HepG2 (cell line): ENCODE measurements around the gene SHLD1. TPM values are rescaled to one million over a fixed set of nuclear protein-coding genes. Genes with fewer than 3 reads are reported as not detected.

Source experiments
- ATAC-seq: fragments of 200-7000 bp; cut with Tn5 transposase; 3 replicates; pipeline ENCODE4 v1.9.1; 2020; ENCODE audit warnings: mild to moderate bottlenecking, moderate library complexity
- BruUV-seq: library from RNA; stranded (reverse); fragments of 400-500 nt; replicated peaks from 2 replicates; lab custom pipeline; 2021; lab: Mats Ljungman, UMichigan
- CTCF ChIA-PET: fragments of 300-600 bp; formaldehyde crosslinking; extraction: SDS; loops from one replicate; lab custom pipeline; 2021; ENCODE audit warnings: low total read pairs, inconsistent platforms, low intra/inter-chr PET ratio; lab: Yijun Ruan, JAX
- POLR2A ChIA-PET: fragments of 350-600 bp; sonication (Branson Sonifier 250); formaldehyde crosslinking; loops from one replicate; lab custom pipeline; 2020; ENCODE audit warnings: antibody characterized with exemption, inconsistent platforms; lab: Yijun Ruan, JAX
- DNase-seq: peaks from one replicate; pipeline ENCODE4 v3.0.0-alpha.2; 2015; ENCODE audit warnings: low spot score
- FAIRE-seq: peaks from 3 replicates; lab custom pipeline; 2011; peaks lifted over from hg19 to GRCh38; lab: Jason Lieb, UNC
- H2AFZ ChIP-seq: one replicate; pipeline ENCODE4 v1.6.1; 2011; ENCODE audit warnings: low read length, inconsistent platforms
- H3K27ac ChIP-seq: fragments of 300-600 bp; 3 replicates; pipeline ENCODE4 v1.8.0; 2011; ENCODE audit warnings: mixed run types, mild to moderate bottlenecking, mixed read lengths, low read length, inconsistent platforms; ENCODE audit not compliant: insufficient read depth; ENCODE audit errors: extremely low read length
- H3K27me3 ChIP-seq, 2 experiments: fragments of 200-600 bp in 1 of 2; 2 replicates in 1 of 2; 3 replicates in 1 of 2; pipeline versions ENCODE4 v1.6.0 to v1.8.0; 2011; ENCODE audit warnings: low read length in 2 of 2, mild to moderate bottlenecking in 2 of 2, moderate library complexity in 2 of 2, inconsistent platforms in 1 of 2; ENCODE audit not compliant: insufficient read depth in 2 of 2, control insufficient read depth in 1 of 2
- H3K36me3 ChIP-seq, 2 experiments: fragments of 200-600 bp in 1 of 2; replicated peaks in 1 of 2; 2 replicates in 1 of 2; 3 replicates in 1 of 2; pipeline versions ENCODE4 v1.5.1 to v1.8.0; 2011; ENCODE audit warnings: low read length in 2 of 2, inconsistent platforms in 1 of 2; ENCODE audit not compliant: insufficient read depth in 2 of 2, control insufficient read depth in 1 of 2
- H3K4me1 ChIP-seq: 2 replicates; pipeline ENCODE4 v1.5.1; 2012; ENCODE audit warnings: low read length, inconsistent platforms; ENCODE audit not compliant: insufficient read depth
- H3K4me2 ChIP-seq: 2 replicates; pipeline ENCODE4 v1.6.0; 2011; ENCODE audit warnings: low read depth, low read length, inconsistent platforms
- H3K4me3 ChIP-seq, 3 experiments: fragments of 200-600 bp in 1 of 3; sonication (generic), shearing (Covaris generic) in 1 of 3; replicated peaks in 1 of 3; 2 replicates each; pipeline ENCODE4 v1.5.1; 2011 to 2016; ENCODE audit warnings: low read length in 3 of 3, inconsistent platforms in 2 of 3, low read depth in 2 of 3, mild to moderate bottlenecking in 2 of 3, control low read depth in 1 of 3, mixed read lengths in 1 of 3; ENCODE audit not compliant: insufficient read depth in 1 of 3
- H3K79me2 ChIP-seq: one replicate; pipeline ENCODE4 v1.6.1; 2011; ENCODE audit warnings: low read length, inconsistent platforms; ENCODE audit not compliant: insufficient read depth
- H3K9ac ChIP-seq: 2 replicates; pipeline ENCODE4 v1.6.0; 2011; ENCODE audit warnings: mild to moderate bottlenecking, low read depth, low read length, inconsistent platforms; ENCODE audit not compliant: insufficient read depth
- H3K9me3 ChIP-seq: 2 replicates; pipeline ENCODE4 v1.5.1; 2012; ENCODE audit warnings: mild to moderate bottlenecking, low read length
- H4K20me1 ChIP-seq: 2 replicates; pipeline ENCODE4 v1.6.0; 2011; ENCODE audit warnings: inconsistent platforms, mild to moderate bottlenecking, low read length, moderate library complexity; ENCODE audit not compliant: insufficient read depth
- KAT8 ChIP-seq: IDR thresholded peaks from 2 replicates; pipeline ENCODE4 v1.6.1; 2016; ENCODE audit warnings: missing genetic modification reagents, missing compliant biosample characterization
- KLF15 ChIP-seq: sonication (generic); formaldehyde crosslinking; IDR thresholded peaks from 2 replicates; pipeline ENCODE4 v1.8.1; 2023; ENCODE audit warnings: borderline replicate concordance, mild to moderate bottlenecking, inconsistent platforms, missing genetic modification reagents, mixed read lengths
- LCORL ChIP-seq, 2 experiments: fragments of 450-650 bp in 1 of 2; sonication (generic) in 1 of 2; formaldehyde crosslinking in 1 of 2; IDR thresholded peaks; 2 replicates each; pipeline versions ENCODE4 v1.5.0 to v1.6.1; 2017 to 2020; ENCODE audit warnings: antibody characterized with exemption in 1 of 2, missing genetic modification reagents in 1 of 2
- NR2C2 ChIP-seq: sonication (generic); formaldehyde crosslinking; IDR thresholded peaks from 2 replicates; pipeline ENCODE4 v1.4.0; 2020; ENCODE audit warnings: missing genetic modification reagents, mild to moderate bottlenecking, moderate library complexity, borderline replicate concordance
- SMC3 ChIP-seq: IDR thresholded peaks from 2 replicates; pipeline ENCODE4 v1.6.1; 2011; ENCODE audit warnings: low read length, improper control_type of control experiment
- TGIF2 ChIP-seq: IDR thresholded peaks from 2 replicates; pipeline ENCODE4 v1.6.1; 2016; ENCODE audit warnings: control low read depth, missing compliant biosample characterization
- ZNF543 ChIP-seq: sonication (generic); formaldehyde crosslinking; IDR thresholded peaks from 2 replicates; pipeline ENCODE4 v1.4.0; 2020; ENCODE audit warnings: mild to moderate bottlenecking, missing genetic modification reagents
- ZNF772 ChIP-seq: sonication (generic); formaldehyde crosslinking; IDR thresholded peaks from 2 replicates; pipeline ENCODE4 v1.5.0; 2020; ENCODE audit warnings: mild to moderate bottlenecking, missing genetic modification reagents
- WGBS: methylation state at CpG from one replicate; pipeline ENCODE4 v1.1.6; 2017; ENCODE audit warnings: low lambda C conversion rate; 5-methylcytosine and 5-hydroxymethylcytosine counted together
- in situ Hi-C: cut with HindIII; loops from 2 replicates; pipeline ENCODE4 v1.10.0; 2017; ENCODE audit warnings: low pct_unique_long_range_greater_than_20kb; ENCODE audit not compliant: extremely low pct_ligation_motif_present
- intact Hi-C: fragments of 100-400 bp; cut with micrococcal nuclease; formaldehyde crosslinking; loops from one replicate; pipeline ENCODE4 v1.10.0; 2022; ENCODE audit not compliant: unreplicated experiment
- polyA plus RNA-seq, 8 experiments: library from polyadenylated mRNA; depleted of rRNA in 3 of 8; stranded (reverse) in 7 of 8; unstranded in 1 of 8; fragments of >200 nt; fragmentation: Illumina TruSeq in 4 of 8; extraction: Trizol in 4 of 8; gene quantifications; 2 replicates each; pipeline versions ENCODE4 v1.2.1 to v1.2.3, GENCODE V29; 2011 to 2016; ENCODE audit warnings: low read depth in 4 of 8, missing spikeins in 1 of 8, mixed read lengths in 1 of 8; ENCODE audit not compliant: insufficient read depth in 1 of 8
- total RNA-seq, 5 experiments: library from RNA; depleted of rRNA; stranded (reverse); fragments of >200 nt; fragmentation: Illumina TruSeq; extraction: Trizol; gene quantifications; 2 replicates each; pipeline ENCODE4 v1.2.3, GENCODE V29; 2016; ENCODE audit warnings: low read depth in 1 of 5
- TF ChIP-seq, protein P1 (sequence below): sonication (generic); formaldehyde crosslinking; IDR thresholded peaks from 2 replicates; pipeline ENCODE4 v1.5.0; 2020; ENCODE audit warnings: missing genetic modification reagents, mild to moderate bottlenecking, borderline replicate concordance
- TF ChIP-seq, protein P2 (sequence below): sonication (generic); formaldehyde crosslinking; IDR thresholded peaks from 2 replicates; pipeline ENCODE4 v1.4.0; 2020; ENCODE audit warnings: mild to moderate bottlenecking, missing genetic modification reagents
- TF ChIP-seq, protein P3 (sequence below), 2 experiments: fragments of 450-650 bp in 1 of 2; sonication (generic) in 1 of 2; formaldehyde crosslinking in 1 of 2; IDR thresholded peaks; 2 replicates each; pipeline versions ENCODE4 v1.6.1 to v1.8.0; 2016 to 2022; ENCODE audit warnings: antibody characterized with exemption in 1 of 2, mild to moderate bottlenecking in 1 of 2, missing genetic modification reagents in 1 of 2

The SHLD1 gene
- total and polyA plus RNA-seq, 2 of the 13 experiments (the other 11 are each of a cell fraction or from before 2014, with no cell fraction given): 8.9 to 10.0 TPM

DNA sequence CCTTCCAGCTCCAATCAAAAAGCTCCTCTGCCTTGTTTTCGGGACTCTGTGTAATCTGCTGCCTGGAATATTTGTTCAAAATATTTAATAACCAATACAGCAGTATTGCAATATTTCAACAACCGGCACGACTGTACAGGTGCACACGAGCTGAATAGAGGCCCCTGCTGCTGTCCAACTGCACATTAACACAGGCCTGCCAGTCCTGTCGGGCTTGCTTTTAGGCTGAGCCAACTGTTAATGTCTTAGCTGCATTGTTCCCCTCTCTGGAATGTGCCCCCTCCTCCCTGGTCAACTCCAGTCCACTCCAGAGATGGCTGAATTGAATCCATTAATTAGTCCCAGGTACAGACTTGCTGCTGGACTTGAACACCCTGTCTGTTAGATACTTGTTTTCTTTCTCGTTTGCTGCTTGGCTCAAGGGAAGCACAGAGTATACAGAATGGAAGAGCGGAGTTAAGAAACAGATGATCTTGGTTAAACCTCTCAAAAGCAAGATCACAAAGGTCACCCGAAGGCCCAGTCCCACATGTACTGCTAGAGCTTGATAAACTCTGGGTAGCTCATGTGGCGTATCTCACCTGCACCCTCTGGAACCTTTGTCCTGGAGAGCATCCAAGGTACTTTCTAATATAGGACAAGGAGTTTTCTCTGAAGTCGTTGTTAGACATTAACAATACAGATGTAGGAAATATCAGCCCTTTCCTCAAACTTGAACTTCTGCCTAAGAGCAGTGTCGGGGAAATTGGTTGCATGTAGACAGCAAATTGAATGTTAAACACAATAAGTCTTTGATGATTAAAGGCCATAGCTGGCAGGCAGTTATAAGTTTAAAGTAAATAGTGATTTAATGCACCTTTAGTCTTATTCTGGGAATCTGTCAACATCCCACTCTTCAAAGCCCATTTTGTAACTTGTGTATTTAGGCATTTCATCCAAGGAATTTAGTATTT, 31.9 kb downstream of the SHLD1 start (continued):
- TF ChIP-seq, protein P1, sequence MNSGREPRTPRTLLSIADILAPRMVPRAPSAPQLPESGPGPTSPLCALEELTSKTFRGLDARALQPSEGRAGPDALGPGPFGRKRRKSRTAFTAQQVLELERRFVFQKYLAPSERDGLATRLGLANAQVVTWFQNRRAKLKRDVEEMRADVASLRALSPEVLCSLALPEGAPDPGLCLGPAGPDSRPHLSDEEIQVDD (CRISPR knock-in tag): no peak
- TF ChIP-seq KAT8 (CRISPR knock-in tag) (peak; percentile 49; the same call in 1 of the 2 replicates), NR2C2 (CRISPR knock-in tag) (no peak), SMC3 (no peak)

DNA sequence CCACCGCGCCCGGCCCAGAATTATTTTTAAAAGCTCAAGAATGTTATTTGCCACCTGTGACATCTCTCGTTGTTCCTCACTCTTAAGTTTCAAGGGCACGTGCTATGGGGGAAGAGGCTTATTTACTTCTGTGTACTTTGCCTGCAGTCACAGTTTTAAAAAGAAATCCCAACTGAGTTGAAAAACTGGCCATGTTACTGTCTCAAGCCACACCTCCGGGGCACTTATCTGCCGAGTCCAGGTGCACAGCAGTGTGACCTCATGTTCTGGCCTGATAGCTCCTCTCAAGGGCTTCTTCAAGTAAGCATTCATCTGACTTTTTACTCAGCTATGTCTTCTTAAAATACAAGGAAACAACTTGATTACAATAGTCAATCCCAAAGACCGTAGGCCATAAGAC, 34.5 kb downstream of the SHLD1 start:
- Histone ChIP-seq H3K27ac (no peak overlapping the region), H3K27me3 (no peaks in the 10 kb centered on the region), H3K9me3 (no peaks in the 10 kb centered on the region), H4K20me1 (no peaks in the 10 kb centered on the region), H3K4me2 (no peak overlapping the region), H3K79me2 (no peaks in the 10 kb centered on the region), H3K4me3 (no peak overlapping the region), H2AFZ (no peak overlapping the region), H3K9ac (no peak overlapping the region), H3K4me1 (peaks cover 64% of the 10 kb centered on the region), H3K36me3 (peaks cover 1 to 2% of the 10 kb centered on the region in 2 experiments; a peak in 2 of 5 replicates)
- FAIRE-seq (no peak), ATAC-seq (no peak), DNase-seq (no peak)
- no TSS peak for BruUV-seq
- intact Hi-C loops (loop anchor here (5.0 to 10.0 kb wide), 2 partner anchors 32 to 290 kb away; partner anchors contain the start of gene SHLD1), in situ Hi-C loops (loop anchor here (5.0 kb wide), 1 partner anchor 217 kb away; no protein-coding TSS in a partner anchor)
- 93% methylated on average over 8 of the region's 8 CpGs for WGBS
- CTCF ChIA-PET: no interaction called here
- POLR2A ChIA-PET: no interaction called here
- TF ChIP-seq, protein P2, sequence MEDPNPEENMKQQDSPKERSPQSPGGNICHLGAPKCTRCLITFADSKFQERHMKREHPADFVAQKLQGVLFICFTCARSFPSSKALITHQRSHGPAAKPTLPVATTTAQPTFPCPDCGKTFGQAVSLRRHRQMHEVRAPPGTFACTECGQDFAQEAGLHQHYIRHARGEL (CRISPR knock-in tag): no peak
- TF ChIP-seq ZNF543 (CRISPR knock-in tag) (no peak), KLF15 (no peak), ZNF772 (CRISPR knock-in tag) (no peak), LCORL (IDR thresholded peaks at IDR 0.05) (no peak), LCORL (CRISPR knock-in tag; IDR thresholded peaks at IDR 0.05) (no peak), TGIF2 (no peak)
- TF ChIP-seq, protein P3, sequence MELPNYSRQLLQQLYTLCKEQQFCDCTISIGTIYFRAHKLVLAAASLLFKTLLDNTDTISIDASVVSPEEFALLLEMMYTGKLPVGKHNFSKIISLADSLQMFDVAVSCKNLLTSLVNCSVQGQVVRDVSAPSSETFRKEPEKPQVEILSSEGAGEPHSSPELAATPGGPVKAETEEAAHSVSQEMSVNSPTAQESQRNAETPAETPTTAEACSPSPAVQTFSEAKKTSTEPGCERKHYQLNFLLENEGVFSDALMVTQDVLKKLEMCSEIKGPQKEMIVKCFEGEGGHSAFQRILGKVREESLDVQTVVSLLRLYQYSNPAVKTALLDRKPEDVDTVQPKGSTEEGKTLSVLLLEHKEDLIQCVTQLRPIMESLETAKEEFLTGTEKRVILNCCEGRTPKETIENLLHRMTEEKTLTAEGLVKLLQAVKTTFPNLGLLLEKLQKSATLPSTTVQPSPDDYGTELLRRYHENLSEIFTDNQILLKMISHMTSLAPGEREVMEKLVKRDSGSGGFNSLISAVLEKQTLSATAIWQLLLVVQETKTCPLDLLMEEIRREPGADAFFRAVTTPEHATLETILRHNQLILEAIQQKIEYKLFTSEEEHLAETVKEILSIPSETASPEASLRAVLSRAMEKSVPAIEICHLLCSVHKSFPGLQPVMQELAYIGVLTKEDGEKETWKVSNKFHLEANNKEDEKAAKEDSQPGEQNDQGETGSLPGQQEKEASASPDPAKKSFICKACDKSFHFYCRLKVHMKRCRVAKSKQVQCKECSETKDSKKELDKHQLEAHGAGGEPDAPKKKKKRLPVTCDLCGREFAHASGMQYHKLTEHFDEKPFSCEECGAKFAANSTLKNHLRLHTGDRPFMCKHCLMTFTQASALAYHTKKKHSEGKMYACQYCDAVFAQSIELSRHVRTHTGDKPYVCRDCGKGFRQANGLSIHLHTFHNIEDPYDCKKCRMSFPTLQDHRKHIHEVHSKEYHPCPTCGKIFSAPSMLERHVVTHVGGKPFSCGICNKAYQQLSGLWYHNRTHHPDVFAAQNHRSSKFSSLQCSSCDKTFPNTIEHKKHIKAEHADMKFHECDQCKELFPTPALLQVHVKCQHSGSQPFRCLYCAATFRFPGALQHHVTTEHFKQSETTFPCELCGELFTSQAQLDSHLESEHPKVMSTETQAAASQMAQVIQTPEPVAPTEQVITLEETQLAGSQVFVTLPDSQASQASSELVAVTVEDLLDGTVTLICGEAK (IDR thresholded peaks at IDR 0.05): no peak
- TF ChIP-seq, protein P3 (CRISPR knock-in tag; IDR thresholded peaks at IDR 0.05): no peak
